ENCODE results near the gene GNG12. TPM values are rescaled to one million over a fixed set of nuclear protein-coding genes. Genes with fewer than 3 reads are reported as not detected.

The GNG12 gene
- total RNA-seq, 1 experiment from 2014 or later = 12.5 TPM

DNA sequence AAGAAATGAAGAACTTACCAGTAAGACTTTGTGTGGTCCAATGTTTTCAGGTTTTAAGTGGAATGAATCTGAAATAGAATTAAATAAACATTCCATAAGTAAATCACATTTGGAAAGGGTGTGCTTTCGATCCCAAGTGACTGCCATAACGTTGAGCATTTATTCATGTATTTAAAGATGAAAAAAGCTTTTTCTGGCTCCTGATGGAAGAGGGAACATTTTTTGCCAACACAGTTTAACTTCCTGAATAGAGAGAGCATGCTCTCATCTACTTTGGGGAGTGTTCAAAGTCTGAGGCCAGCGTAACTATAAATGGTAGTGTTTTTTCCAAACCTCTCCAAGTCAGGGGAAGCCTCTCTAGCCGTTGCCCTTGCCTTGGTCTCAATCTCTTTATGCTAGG is 55.8 kb downstream of the GNG12 start:
- no peaks in the 10 kb centered on the region for H3K4me1 Mint-ChIP-seq (ENCODE audit: low read depth, unreplicated experiment)
- no peaks in the 10 kb centered on the region for H3K9me3 Mint-ChIP-seq (ENCODE audit: unreplicated experiment)
- H3K36me3 Mint-ChIP-seq (ENCODE audit: insufficient read depth, unreplicated experiment) = no peaks in the 10 kb centered on the region
- no peaks in the 10 kb centered on the region for H3K27me3 ChIP-seq (replicated peaks; ENCODE audit: control insufficient read depth, insufficient read depth, low read length)
- no peaks in the 10 kb centered on the region for H3K27me3 Mint-ChIP-seq (ENCODE audit: insufficient read depth, unreplicated experiment)
- ChIA-PET POLR2A (no interaction called here), CTCF (no interaction called here)
- intact Hi-C loops (cut with micrococcal nuclease; ENCODE audit: unreplicated experiment) = no loop called here
- BruUV-seq (replicated peaks) = no TSS peak
- H3K4me1 ChIP-seq = no peaks in the 10 kb centered on the region
- no peak overlapping the region for H3K4me3 Mint-ChIP-seq (ENCODE audit: unreplicated experiment)
- TF ChIP-seq, protein P1, sequence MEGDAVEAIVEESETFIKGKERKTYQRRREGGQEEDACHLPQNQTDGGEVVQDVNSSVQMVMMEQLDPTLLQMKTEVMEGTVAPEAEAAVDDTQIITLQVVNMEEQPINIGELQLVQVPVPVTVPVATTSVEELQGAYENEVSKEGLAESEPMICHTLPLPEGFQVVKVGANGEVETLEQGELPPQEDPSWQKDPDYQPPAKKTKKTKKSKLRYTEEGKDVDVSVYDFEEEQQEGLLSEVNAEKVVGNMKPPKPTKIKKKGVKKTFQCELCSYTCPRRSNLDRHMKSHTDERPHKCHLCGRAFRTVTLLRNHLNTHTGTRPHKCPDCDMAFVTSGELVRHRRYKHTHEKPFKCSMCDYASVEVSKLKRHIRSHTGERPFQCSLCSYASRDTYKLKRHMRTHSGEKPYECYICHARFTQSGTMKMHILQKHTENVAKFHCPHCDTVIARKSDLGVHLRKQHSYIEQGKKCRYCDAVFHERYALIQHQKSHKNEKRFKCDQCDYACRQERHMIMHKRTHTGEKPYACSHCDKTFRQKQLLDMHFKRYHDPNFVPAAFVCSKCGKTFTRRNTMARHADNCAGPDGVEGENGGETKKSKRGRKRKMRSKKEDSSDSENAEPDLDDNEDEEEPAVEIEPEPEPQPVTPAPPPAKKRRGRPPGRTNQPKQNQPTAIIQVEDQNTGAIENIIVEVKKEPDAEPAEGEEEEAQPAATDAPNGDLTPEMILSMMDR (IDR thresholded peaks at IDR 0.05; ENCODE audit: insufficient read depth in 1 of 2, low read depth in 1 of 2, low read length in 1 of 2, severe bottlenecking in 1 of 2, unreplicated experiment in 1 of 2) = no peak
- no peak overlapping the region for H3K4me3 ChIP-seq (ENCODE audit: low read depth, low read length)
- H3K36me3 ChIP-seq (ENCODE audit: control insufficient read depth, insufficient read depth, low read length) = no peaks in the 10 kb centered on the region
- DNase-seq = no peak
- H3K27ac Mint-ChIP-seq (ENCODE audit: unreplicated experiment) = no peak overlapping the region
- no peaks in the 10 kb centered on the region for H3K9me3 ChIP-seq

DNA sequence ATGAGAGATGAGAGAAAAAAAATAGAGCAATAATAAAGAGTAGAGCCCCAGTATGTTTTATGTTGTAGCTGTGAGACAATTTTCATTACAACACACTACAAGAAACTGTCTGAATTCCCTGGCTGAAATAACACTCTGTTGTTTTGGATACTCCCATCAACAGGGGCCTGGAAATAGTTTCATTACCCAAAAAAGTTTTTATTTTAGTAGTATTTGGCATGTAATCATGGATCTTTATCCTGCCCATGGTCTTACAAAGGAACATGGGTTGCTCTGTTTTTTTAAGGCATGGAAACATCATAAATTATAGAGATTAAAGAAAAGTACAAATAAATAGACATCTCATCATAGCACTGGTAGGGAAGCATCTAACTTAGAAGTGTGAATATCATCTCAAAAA is 56.3 kb downstream of the GNG12 start:
- TF ChIP-seq, protein P1 (IDR thresholded peaks at IDR 0.05; ENCODE audit: insufficient read depth in 1 of 2, low read depth in 1 of 2, low read length in 1 of 2, severe bottlenecking in 1 of 2, unreplicated experiment in 1 of 2) = no peak
- no peaks in the 10 kb centered on the region for H3K27me3 Mint-ChIP-seq (ENCODE audit: insufficient read depth, unreplicated experiment)
- Histone ChIP-seq H3K4me1 (no peaks in the 10 kb centered on the region), H3K9me3 (no peaks in the 10 kb centered on the region), H3K36me3 (ENCODE audit: control insufficient read depth, insufficient read depth, low read length) (no peaks in the 10 kb centered on the region), H3K27me3 (replicated peaks; ENCODE audit: control insufficient read depth, insufficient read depth, low read length) (no peaks in the 10 kb centered on the region), H3K4me3 (ENCODE audit: low read depth, low read length) (no peak overlapping the region)
- no peaks in the 10 kb centered on the region for H3K36me3 Mint-ChIP-seq (ENCODE audit: insufficient read depth, unreplicated experiment)
- H3K4me3 Mint-ChIP-seq (ENCODE audit: unreplicated experiment) = no peak overlapping the region
- no peak overlapping the region for H3K27ac Mint-ChIP-seq (ENCODE audit: unreplicated experiment)
- no peaks in the 10 kb centered on the region for H3K9me3 Mint-ChIP-seq (ENCODE audit: unreplicated experiment)
- ChIA-PET POLR2A (no interaction called here), CTCF (no interaction called here)
- intact Hi-C loops (cut with micrococcal nuclease; ENCODE audit: unreplicated experiment) = no loop called here
- BruUV-seq (replicated peaks) = no TSS peak
- no peak for DNase-seq
- H3K4me1 Mint-ChIP-seq (ENCODE audit: low read depth, unreplicated experiment) = no peaks in the 10 kb centered on the region

DNA sequence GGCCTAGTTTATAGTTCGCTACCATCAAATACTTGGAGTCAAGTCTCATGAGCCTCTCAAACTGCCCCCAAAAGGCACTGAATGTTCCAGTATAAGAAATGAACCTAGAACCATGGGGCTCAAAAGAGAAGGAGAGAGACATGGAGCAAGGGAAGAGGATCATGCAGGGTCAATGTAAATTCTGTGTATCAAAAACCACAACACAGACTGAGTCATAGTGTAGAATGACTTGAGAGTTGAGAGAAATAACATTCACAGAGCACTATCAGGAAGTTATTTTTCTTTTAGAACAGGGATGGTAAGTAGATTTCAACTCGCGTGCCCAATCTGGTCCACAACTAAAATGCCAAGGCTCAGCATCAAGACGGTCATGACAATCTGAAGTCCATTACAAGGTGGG is 59.8 kb downstream of the GNG12 start:
- H3K4me1 ChIP-seq = no peaks in the 10 kb centered on the region
- Mint-ChIP-seq H3K27me3 (ENCODE audit: insufficient read depth, unreplicated experiment) (no peaks in the 10 kb centered on the region), H3K4me3 (ENCODE audit: unreplicated experiment) (no peak overlapping the region), H3K36me3 (ENCODE audit: insufficient read depth, unreplicated experiment) (no peaks in the 10 kb centered on the region), H3K27ac (ENCODE audit: unreplicated experiment) (no peak overlapping the region), H3K4me1 (ENCODE audit: low read depth, unreplicated experiment) (peaks cover 7% of the 10 kb centered on the region), H3K9me3 (ENCODE audit: unreplicated experiment) (no peaks in the 10 kb centered on the region)
- H3K9me3 ChIP-seq = no peaks in the 10 kb centered on the region
- no TSS peak for BruUV-seq (replicated peaks)
- intact Hi-C loops (cut with micrococcal nuclease; ENCODE audit: unreplicated experiment) = no loop called here
- DNase-seq = no peak
- TF ChIP-seq, protein P1 (IDR thresholded peaks at IDR 0.05; ENCODE audit: insufficient read depth in 1 of 2, low read depth in 1 of 2, low read length in 1 of 2, severe bottlenecking in 1 of 2, unreplicated experiment in 1 of 2) = no peak
- no peak overlapping the region for H3K4me3 ChIP-seq (ENCODE audit: low read depth, low read length)
- no peaks in the 10 kb centered on the region for H3K27me3 ChIP-seq (replicated peaks; ENCODE audit: control insufficient read depth, insufficient read depth, low read length)
- H3K36me3 ChIP-seq (ENCODE audit: control insufficient read depth, insufficient read depth, low read length) = no peaks in the 10 kb centered on the region
- ChIA-PET POLR2A (no interaction called here), CTCF (no interaction called here)
